Upper lobe of left lung (tissue), 4 donors: ENCODE results near the gene CADPS.

ENCODE experiments used
- POLR2AphosphoS5 ChIP-seq, 2 donors: sonication (generic); formaldehyde crosslinking; IDR thresholded peaks; one replicate each; pipeline ENCODE4 v1.5.1; 2017; ENCODE audit warnings: antibody characterized with exemption in 2 of 2
- TF ChIP-seq, protein P1 (sequence below), 6 experiments: fragments of 450-650 bp in 4 of 6; fragments of 200-600 bp in 2 of 6; sonication (generic) in 2 of 6; IDR thresholded peaks; one replicate each; pipeline ENCODE4 v1.5.1; 2016 to 2019; ENCODE audit warnings: antibody characterized with exemption in 6 of 6

DNA sequence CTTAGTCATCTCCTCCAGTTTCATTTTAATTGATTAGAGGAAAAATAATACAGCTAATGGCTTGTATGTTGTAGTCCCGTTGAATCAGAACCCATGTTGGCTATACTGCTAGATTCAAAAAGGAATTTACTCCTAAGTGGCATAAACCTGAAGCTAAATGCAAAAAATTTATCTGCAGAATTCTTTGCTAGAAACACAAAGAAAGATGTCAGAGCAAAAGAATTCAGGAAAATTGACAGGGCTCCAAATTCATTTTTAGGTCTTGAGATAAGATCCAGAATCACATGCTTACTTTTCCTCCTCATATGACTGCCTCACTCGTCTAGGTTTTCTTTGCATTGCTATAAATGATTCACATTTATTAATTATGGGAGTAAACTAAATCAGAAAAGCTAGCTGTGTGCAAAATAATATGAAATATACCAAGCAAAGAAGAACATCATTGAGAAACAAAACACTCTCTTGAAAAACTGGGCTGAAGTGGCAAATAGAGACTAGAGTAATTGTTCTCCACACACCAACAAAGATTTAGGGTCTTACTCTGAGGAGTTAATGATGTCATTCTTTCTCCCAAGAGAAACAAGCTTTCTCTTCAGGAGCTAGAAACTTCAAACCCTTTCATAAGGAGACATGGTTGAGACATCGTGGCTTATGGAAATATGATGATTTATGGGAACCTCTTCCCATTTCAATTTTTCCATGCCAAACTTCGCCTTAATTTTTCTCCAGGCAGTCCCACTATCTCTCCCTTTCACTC lies 407.1 kb downstream of the CADPS start:
- TF ChIP-seq POLR2AphosphoS5 (IDR thresholded peaks at IDR 0.05), result no peak
- TF ChIP-seq, protein P1, sequence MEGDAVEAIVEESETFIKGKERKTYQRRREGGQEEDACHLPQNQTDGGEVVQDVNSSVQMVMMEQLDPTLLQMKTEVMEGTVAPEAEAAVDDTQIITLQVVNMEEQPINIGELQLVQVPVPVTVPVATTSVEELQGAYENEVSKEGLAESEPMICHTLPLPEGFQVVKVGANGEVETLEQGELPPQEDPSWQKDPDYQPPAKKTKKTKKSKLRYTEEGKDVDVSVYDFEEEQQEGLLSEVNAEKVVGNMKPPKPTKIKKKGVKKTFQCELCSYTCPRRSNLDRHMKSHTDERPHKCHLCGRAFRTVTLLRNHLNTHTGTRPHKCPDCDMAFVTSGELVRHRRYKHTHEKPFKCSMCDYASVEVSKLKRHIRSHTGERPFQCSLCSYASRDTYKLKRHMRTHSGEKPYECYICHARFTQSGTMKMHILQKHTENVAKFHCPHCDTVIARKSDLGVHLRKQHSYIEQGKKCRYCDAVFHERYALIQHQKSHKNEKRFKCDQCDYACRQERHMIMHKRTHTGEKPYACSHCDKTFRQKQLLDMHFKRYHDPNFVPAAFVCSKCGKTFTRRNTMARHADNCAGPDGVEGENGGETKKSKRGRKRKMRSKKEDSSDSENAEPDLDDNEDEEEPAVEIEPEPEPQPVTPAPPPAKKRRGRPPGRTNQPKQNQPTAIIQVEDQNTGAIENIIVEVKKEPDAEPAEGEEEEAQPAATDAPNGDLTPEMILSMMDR (IDR thresholded peaks at IDR 0.05), result no peak
